Stimulated activated CD4-positive, alpha-beta T cell treated with anti-CD3 and anti-CD28 coated beads, Interleukin-2, amount 100 ng/mL, for 24 hours (primary cell): Measurements from ENCODE around the gene NPEPL1.

Source experiments
- DNase-seq, 2 donors: peaks; one replicate each; pipeline ENCODE4 v3.0.0-alpha.2; 2020

NPEPL1 gene

GRCh38 chr20:58701431-58702160, 9.0 kb downstream of the NPEPL1 start:
- DNase-seq = no peak

GRCh38 chr20:58702161-58702510, 9.5 kb downstream of the NPEPL1 start:
- no peak for DNase-seq

GRCh38 chr20:58702859-58703648, 10.5 kb downstream of the NPEPL1 start:
- no peak for DNase-seq

GRCh38 chr20:58703765-58704371, 11.3 kb downstream of the NPEPL1 start:
- no peak for DNase-seq

GRCh38 chr20:58705208-58705926, 12.8 kb downstream of the NPEPL1 start:
- DNase-seq = no peak

GRCh38 chr20:58706150-58706892, 13.7 kb downstream of the NPEPL1 start:
- no peak for DNase-seq

- no peak for DNase-seq
Observed at GRCh38 chr20:58706975-58707681, 14.5 kb downstream of the NPEPL1 start.

GRCh38 chr20:58707770-58708169, 15.2 kb downstream of the NPEPL1 start:
- no peak for DNase-seq

- DNase-seq = no peak
Observed at GRCh38 chr20:58708246-58708931, 15.8 kb downstream of the NPEPL1 start.

- DNase-seq = no peak
Observed at GRCh38 chr20:58709013-58709702, 16.6 kb downstream of the NPEPL1 start.

- DNase-seq = no peak
Observed at GRCh38 chr20:58709703-58710039, 17.1 kb downstream of the NPEPL1 start.

- no peak for DNase-seq
Observed at GRCh38 chr20:58710481-58711265, 18.1 kb downstream of the NPEPL1 start.

- no peak for DNase-seq
Observed at GRCh38 chr20:58711266-58712051, 18.9 kb downstream of the NPEPL1 start.

- no peak for DNase-seq
Observed at GRCh38 chr20:58712151-58712791, 19.7 kb downstream of the NPEPL1 start.

- DNase-seq = no peak
Observed at GRCh38 chr20:58712806-58713731, 20.5 kb downstream of the NPEPL1 start.

GRCh38 chr20:58713801-58714339, 21.3 kb downstream of the NPEPL1 start:
- no peak for DNase-seq

GRCh38 chr20:58714340-58714922, 21.8 kb downstream of the NPEPL1 start:
- no peak for DNase-seq
